Measurements from ENCODE around the gene KIF3C.
"Not testable (repeated sequence)": the region's sequence is repeated elsewhere in the genome, so short reads cannot be mapped to it uniquely, and the experiment has no call there.

KIF3C gene

GRCh38 chr2:25958611-25959010 lies 23.7 kb downstream of the KIF3C start:
- not testable (repeated sequence) for DNase-seq

- no peak for DNase-seq
Observed at GRCh38 chr2:25957743-25958142, 24.6 kb downstream of the KIF3C start.

GRCh38 chr2:25955869-25956535 lies 26.3 kb downstream of the KIF3C start:
- no peak for DNase-seq

GRCh38 chr2:25955036-25955435 lies 27.3 kb downstream of the KIF3C start:
- no peak for DNase-seq

- DNase-seq, result no peak
Observed at GRCh38 chr2:25954199-25954752, 28.0 kb downstream of the KIF3C start.

- peak; percentile 25 for DNase-seq
Observed at GRCh38 chr2:25951071-25951547, 31.2 kb downstream of the KIF3C start.

GRCh38 chr2:25948437-25948836 lies 33.9 kb downstream of the KIF3C start:
- no peak for DNase-seq

GRCh38 chr2:25941042-25941441 lies 41.3 kb downstream of the KIF3C start:
- no peak for DNase-seq

GRCh38 chr2:25939257-25939668 lies 43.0 kb downstream of the KIF3C start:
- no peak for DNase-seq

- DNase-seq, result no peak
Observed at GRCh38 chr2:25938345-25938744, 44.0 kb downstream of the KIF3C start.

- no peak for DNase-seq
Observed at GRCh38 chr2:25936889-25937545, 45.3 kb downstream of the KIF3C start.

- DNase-seq, result no peak
Observed at GRCh38 chr2:25933622-25934021, 48.7 kb downstream of the KIF3C start.

GRCh38 chr2:25929789-25930473 lies 52.4 kb downstream of the KIF3C start:
- DNase-seq, result no peak

- DNase-seq, result no peak
Observed at GRCh38 chr2:25928668-25929067, 53.6 kb downstream of the KIF3C start.

GRCh38 chr2:25926984-25927756 lies 55.1 kb downstream of the KIF3C start:
- no peak for DNase-seq

- DNase-seq, result no peak
Observed at GRCh38 chr2:25922501-25922900, 59.8 kb downstream of the KIF3C start.

- no peak for DNase-seq
Observed at GRCh38 chr2:25920786-25921415, 61.4 kb downstream of the KIF3C start.

GRCh38 chr2:25920336-25920735 lies 62.0 kb downstream of the KIF3C start:
- no peak for DNase-seq

GRCh38 chr2:25917832-25918231 lies 64.5 kb downstream of the KIF3C start:
- DNase-seq, result no peak

GRCh38 chr2:25917411-25917810 lies 64.9 kb downstream of the KIF3C start:
- DNase-seq, result not testable (repeated sequence)

- not testable (repeated sequence) for DNase-seq
Observed at GRCh38 chr2:25915944-25916772, 66.1 kb downstream of the KIF3C start.
